Transverse colon (tissue), 4 donors: Measurements from ENCODE around the gene OFD1.

Experiments
- CTCF ChIP-seq, 5 experiments: fragments of 200-600 bp in 3 of 5; fragments of 450-650 bp in 2 of 5; sonication (generic) in 3 of 5; IDR thresholded peaks; 1 replicate in 2 of 5; 2 replicates in 3 of 5; pipeline ENCODE4 v1.5.1; 2016 to 2017; ENCODE audit warnings: antibody characterized with exemption in 5 of 5, inconsistent platforms in 3 of 5, mild to moderate bottlenecking in 2 of 5, moderate library complexity in 1 of 5
- POLR2AphosphoS5 ChIP-seq, 3 donors: sonication (generic); formaldehyde crosslinking; IDR thresholded peaks; one replicate each; pipeline ENCODE4 v1.6.1; 2016; ENCODE audit warnings: antibody characterized with exemption in 3 of 3

- no peak for TF ChIP-seq POLR2AphosphoS5 (IDR thresholded peaks at IDR 0.05)
- TF ChIP-seq CTCF (IDR thresholded peaks at IDR 0.05): no peak
Measured at GRCh38 chrX:13755254-13755653, 20.7 kb downstream of the OFD1 start.
